ENCODE measurements around the gene PLA2G12A. TPM values are rescaled to one million over a fixed set of nuclear protein-coding genes. Genes with fewer than 3 reads are reported as not detected.

Gene PLA2G12A
- total and polyA plus RNA-seq, 2 of the 8 experiments (the other 6 are each of a cell fraction or from before 2014, with no cell fraction given) = 26.6 to 47.2 TPM

DNA sequence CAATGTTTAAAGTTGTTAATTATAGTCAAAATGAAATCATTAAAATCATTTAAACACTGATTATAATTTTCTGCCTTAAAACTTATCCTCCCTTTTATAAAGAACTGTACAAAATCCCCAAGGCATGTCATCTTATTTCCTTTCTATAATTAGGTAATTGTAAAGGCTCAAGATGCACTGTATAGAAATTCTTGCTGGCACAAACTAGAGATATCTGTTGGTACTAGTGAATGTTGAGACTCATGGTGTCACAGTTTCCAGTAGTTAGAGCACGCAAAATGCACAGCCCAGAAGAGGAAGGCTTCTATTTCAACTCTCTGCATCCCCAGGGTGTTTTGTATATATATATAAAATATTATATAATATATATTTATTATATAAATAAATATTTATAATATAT lies 22.7 kb upstream of the PLA2G12A start:
- Histone ChIP-seq H3K79me2 (ENCODE audit: control insufficient read depth in 1 of 2, insufficient read depth in 2 of 2, low read length in 2 of 2) (no peaks in the 10 kb centered on the region), H2AFZ (ENCODE audit: low read length) (no peak overlapping the region), H2BK15ac (ENCODE audit: low read length) (no peak overlapping the region), H3K9ac (replicated peaks in 1 of 4; ENCODE audit: extremely low read depth in 1 of 4, low read depth in 3 of 4, low read length in 3 of 4) (no peak overlapping the region), H2AK5ac (ENCODE audit: low read depth, low read length) (no peak overlapping the region), H4K8ac (ENCODE audit: extremely low read depth, insufficient read depth, low read length) (no peak overlapping the region), H3K4me1 (replicated peaks in 1 of 4; ENCODE audit: control insufficient read depth in 3 of 4, insufficient read depth in 4 of 4, low read length in 3 of 4) (no peaks in the 10 kb centered on the region), H2BK5ac (ENCODE audit: low read depth, low read length) (no peak overlapping the region), H3K27ac (ENCODE audit: low read depth, low read length) (no peak overlapping the region), H2BK20ac (ENCODE audit: low read length) (no peak overlapping the region), H3K4ac (replicated peaks; ENCODE audit: insufficient read length, low read depth, low read length) (no peak overlapping the region), H3K23ac (ENCODE audit: insufficient read length) (no peak overlapping the region), H3K79me1 (ENCODE audit: low read depth, low read length) (no peaks in the 10 kb centered on the region), H4K91ac (replicated peaks; ENCODE audit: insufficient read length, low read length) (no peak overlapping the region), H3K4me3 (ENCODE audit: extremely low read depth in 1 of 4, insufficient read depth in 2 of 4, low read depth in 3 of 4, low read length in 4 of 4) (no peak overlapping the region), H2BK120ac (replicated peaks; ENCODE audit: low read depth, low read length) (no peak overlapping the region), H3K23me2 (ENCODE audit: low read depth, low read length) (no peaks in the 10 kb centered on the region), H4K5ac (ENCODE audit: insufficient read length, low read depth, low read length) (no peak overlapping the region), H3K27me3 (replicated peaks in 1 of 4; ENCODE audit: control insufficient read depth in 3 of 4, extremely low read depth in 1 of 4, insufficient read depth in 3 of 4, low read length in 3 of 4) (no peaks in the 10 kb centered on the region), H3K18ac (ENCODE audit: extremely low read depth, low read length) (no peak overlapping the region), H3K56ac (replicated peaks; ENCODE audit: insufficient read length, low read depth, low read length) (no peak overlapping the region), H3K9me3 (ENCODE audit: insufficient read depth in 2 of 2, low read depth in 1 of 2, low read length in 1 of 2) (no peaks in the 10 kb centered on the region), H4K20me1 (replicated peaks in 1 of 2; ENCODE audit: control insufficient read depth in 1 of 2, insufficient read depth in 2 of 2, low read length in 2 of 2) (no peaks in the 10 kb centered on the region), H3K4me2 (ENCODE audit: insufficient read depth in 1 of 2, low read depth in 2 of 2, low read length in 2 of 2) (no peak overlapping the region), H3K14ac (ENCODE audit: insufficient read length) (no peak overlapping the region), H2BK12ac (ENCODE audit: low read depth, low read length) (no peak overlapping the region), H3K36me3 (ENCODE audit: control insufficient read depth in 2 of 4, insufficient read depth in 4 of 4, low read length in 3 of 4) (no peaks in the 10 kb centered on the region)
- ChIA-PET CTCF (ENCODE audit: partially characterized antibody) (no interaction called here), POLR2A (ENCODE audit: partially characterized antibody) (interaction anchor here (1.2 kb wide), 1 partner anchor 17 kb away, joined by 3 read pairs; no protein-coding TSS in a partner anchor)
- WGBS, 2 experiments (ENCODE audit: extremely low coverage in 1 of 2, insufficient coverage in 1 of 2, insufficient read length in 1 of 2, insufficient replicate concordance in 2 of 2, low coverage in 1 of 2, low lambda C conversion rate in 2 of 2, missing lambda C conversion rate in 1 of 2) = 0% methylated on average over 1 of the region's 1 CpG; no CpG with 5 or more reads in 1 of the 2 experiments
- no peak for FAIRE-seq
- no peak for DNase-seq (ENCODE audit: low read depth in 1 of 2, low spot score in 2 of 2)
- no peak for TF ChIP-seq ZNF274 (IDR thresholded peaks at IDR 0.05; ENCODE audit: borderline replicate concordance, extremely low read depth, low read length)
- no peak for TF ChIP-seq GTF2F1 (IDR thresholded peaks at IDR 0.05; ENCODE audit: borderline replicate concordance, low read depth, low read length)
